GM12873 (cell line): Measurements from ENCODE around the gene AP1S3.

ENCODE experiments used
- CTCF ChIP-seq: IDR thresholded peaks from 2 replicates; pipeline ENCODE4 v1.5.1; 2012; ENCODE audit warnings: low read depth, mild to moderate bottlenecking, moderate library complexity, low read length, control low read depth; ENCODE audit not compliant: insufficient read depth; ENCODE audit errors: missing control alignments

The AP1S3 gene

GRCh38 chr2:223815186-223815883, 22.0 kb downstream of the AP1S3 start:
- no peak for TF ChIP-seq CTCF

GRCh38 chr2:223813329-223813728, 24.1 kb downstream of the AP1S3 start:
- no peak for TF ChIP-seq CTCF

DNA sequence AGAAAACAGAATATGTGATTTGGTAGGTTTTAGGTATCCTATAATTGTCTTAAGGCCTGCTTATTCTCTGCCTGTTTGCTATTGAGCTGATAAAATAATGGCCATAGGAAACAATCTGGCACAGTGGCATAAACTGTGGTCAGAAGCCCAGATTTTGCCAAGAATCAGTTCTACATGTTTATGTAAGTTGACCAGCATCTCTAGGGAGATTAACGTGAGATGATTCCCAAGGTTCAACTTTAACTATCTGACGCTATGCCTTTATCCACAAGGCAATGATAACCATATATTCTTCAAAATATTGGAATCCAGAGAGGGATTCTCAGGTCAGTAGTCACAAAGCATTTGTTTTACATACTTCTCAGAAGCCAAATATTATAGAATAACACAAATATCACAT, 25.6 kb downstream of the AP1S3 start:
- TF ChIP-seq CTCF, result no peak

GRCh38 chr2:223805008-223805407, 32.4 kb downstream of the AP1S3 start:
- TF ChIP-seq CTCF, result no peak

DNA sequence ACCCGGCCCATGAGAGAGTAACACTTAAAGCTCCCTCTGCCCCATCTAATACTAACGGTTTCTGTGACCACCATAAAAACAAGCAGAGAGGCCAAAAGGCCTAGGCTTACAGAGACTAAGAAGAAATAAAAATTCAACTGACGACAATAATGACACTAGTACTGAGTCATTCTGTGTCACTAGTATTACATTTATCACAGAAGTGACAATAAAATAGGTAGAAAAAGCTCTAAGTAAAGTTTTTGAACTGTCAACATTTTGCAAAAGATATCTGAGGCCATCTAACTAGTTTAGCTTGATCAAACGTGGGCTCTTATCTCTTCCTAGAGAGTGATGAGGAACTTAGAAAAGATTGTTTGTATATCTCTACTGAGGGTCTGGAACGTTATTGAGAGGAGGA, 35.6 kb downstream of the AP1S3 start:
- no peak for TF ChIP-seq CTCF

- no peak for TF ChIP-seq CTCF
Observed at GRCh38 chr2:223800908-223801307, 36.5 kb downstream of the AP1S3 start.

DNA sequence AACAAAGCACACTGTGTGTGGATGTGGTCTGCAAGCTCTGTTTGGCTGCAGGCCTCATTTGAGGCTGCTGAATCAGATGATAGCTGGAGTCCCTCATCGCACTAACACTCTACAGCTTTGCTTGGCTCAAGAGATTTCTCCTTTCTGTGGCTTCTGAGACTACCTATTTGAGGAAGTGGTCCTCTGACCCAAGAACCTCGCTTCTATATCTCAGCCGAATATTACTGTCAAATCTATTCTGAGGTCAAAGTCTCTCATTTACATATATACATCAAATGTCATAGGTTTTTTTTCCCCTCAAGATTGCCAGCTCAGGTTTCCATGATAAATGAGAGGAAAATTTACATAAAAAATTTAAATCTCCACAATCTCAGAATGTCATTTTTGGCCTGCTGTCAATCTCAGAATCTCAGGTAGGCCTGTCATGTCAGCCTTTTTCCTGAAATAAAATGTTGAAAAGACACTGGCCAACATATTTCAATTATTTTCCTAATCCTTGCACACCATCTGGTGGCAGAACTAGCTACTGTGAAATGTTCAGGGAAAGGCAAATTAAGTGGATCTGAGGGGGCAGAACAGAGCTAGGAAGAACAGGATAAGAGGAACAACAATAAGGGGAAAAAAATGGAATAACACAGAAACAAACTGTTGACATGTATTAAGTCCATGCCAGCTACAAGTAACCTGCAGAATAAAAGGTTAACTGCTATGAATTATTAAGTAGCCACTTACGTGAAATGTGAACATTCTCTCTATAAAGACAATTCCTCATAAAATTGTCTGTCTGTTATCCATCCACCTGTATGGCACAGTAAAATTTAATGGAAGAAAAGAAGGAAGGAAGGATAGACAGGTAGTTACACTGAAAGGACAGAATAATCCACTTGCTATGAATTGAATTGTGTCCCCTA, 39.3 kb downstream of the AP1S3 start:
- TF ChIP-seq CTCF, result peak; percentile 35
